GM19455 (cell line): ENCODE data around the gene VPS33B.
A peak's percentile ranks its signal among the peaks of the same experiment; 100 is the strongest.

Experiments used
- ATAC-seq: cut with Tn5 transposase; IDR thresholded peaks from one replicate; pipeline ENCODE4 v1.9.1; 2021; ENCODE audit not compliant: unreplicated experiment

Gene VPS33B

GRCh38 chr15:90982135-90982534 is 40.3 kb downstream of the VPS33B start:
- peak; percentile 45 for ATAC-seq

GRCh38 chr15:90981681-90982080 is 40.7 kb downstream of the VPS33B start:
- ATAC-seq, result peak; percentile 72

- ATAC-seq, result no peak
Measured at GRCh38 chr15:90979582-90979981, 42.8 kb downstream of the VPS33B start.

GRCh38 chr15:90974216-90974615 is 48.2 kb downstream of the VPS33B start:
- no peak for ATAC-seq

- ATAC-seq, result no peak
Measured at GRCh38 chr15:90972133-90972532, 50.3 kb downstream of the VPS33B start.

- ATAC-seq, result no peak
Measured at GRCh38 chr15:90970274-90970673, 52.1 kb downstream of the VPS33B start.

- ATAC-seq, result no peak
Measured at GRCh38 chr15:90968434-90968833, 54.0 kb downstream of the VPS33B start.

GRCh38 chr15:90967206-90967605 is 55.2 kb downstream of the VPS33B start:
- ATAC-seq, result no peak

GRCh38 chr15:90966262-90966661 is 56.1 kb downstream of the VPS33B start:
- ATAC-seq, result no peak

GRCh38 chr15:90962021-90962420 is 60.4 kb downstream of the VPS33B start:
- no peak for ATAC-seq

GRCh38 chr15:90960298-90961091 is 61.9 kb downstream of the VPS33B start:
- no peak for ATAC-seq

- ATAC-seq, result no peak
Measured at GRCh38 chr15:90959894-90960293, 62.5 kb downstream of the VPS33B start.

- ATAC-seq, result no peak
Measured at GRCh38 chr15:90959028-90959595, 63.3 kb downstream of the VPS33B start.

GRCh38 chr15:90957791-90958190 is 64.6 kb downstream of the VPS33B start:
- ATAC-seq, result no peak

- no peak for ATAC-seq
Measured at GRCh38 chr15:90957031-90957790, 65.2 kb downstream of the VPS33B start.

GRCh38 chr15:90956274-90957030 is 65.9 kb downstream of the VPS33B start:
- no peak for ATAC-seq

- no peak for ATAC-seq
Measured at GRCh38 chr15:90955624-90956273, 66.6 kb downstream of the VPS33B start.

GRCh38 chr15:90954712-90955623 is 67.4 kb downstream of the VPS33B start, which contains the start of gene RCCD1:
Gene RCCD1 (plus strand): TSS chr15:90954884. CDS start chr15:90956735, 1,851 bp downstream.
- peak; percentile 91 for ATAC-seq

- ATAC-seq, result no peak
Measured at GRCh38 chr15:90953947-90954711, 68.3 kb downstream of the VPS33B start.
